Measurements from ENCODE around the gene SVIL.

DNA sequence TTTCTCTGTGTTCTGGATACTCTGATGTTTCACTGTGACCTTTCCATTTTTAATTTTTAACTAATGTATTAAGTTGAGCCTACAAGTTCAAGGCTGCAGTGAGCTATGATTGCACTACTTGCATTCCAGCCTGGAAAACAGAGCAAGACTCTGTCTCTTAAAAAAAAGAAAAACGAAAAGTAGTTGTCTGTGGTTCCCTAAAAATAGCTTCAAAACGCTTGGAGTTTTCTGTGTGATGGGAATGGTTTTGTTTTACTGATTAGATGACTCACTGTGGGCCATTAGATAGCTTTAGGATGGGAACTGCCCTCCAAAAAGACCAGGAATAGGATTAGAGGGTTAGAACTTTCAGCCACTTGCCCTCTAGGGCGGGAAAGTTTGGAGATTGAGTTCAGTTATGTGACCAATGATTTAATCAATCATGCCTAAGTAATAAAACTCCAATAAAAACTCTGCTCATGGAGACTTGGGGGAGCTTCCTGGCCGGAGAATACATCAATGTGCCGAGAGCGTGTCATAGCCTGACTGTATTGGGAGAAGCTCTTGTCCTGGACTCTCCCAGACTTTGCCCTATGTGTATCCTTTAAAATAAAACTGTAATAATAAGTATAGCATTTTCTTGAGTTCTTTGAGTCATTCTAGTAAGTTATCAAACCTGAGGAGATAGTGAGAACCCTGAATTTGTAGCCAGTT, 198.8 kb downstream of the SVIL start:
- TF ChIP-seq, protein P1, sequence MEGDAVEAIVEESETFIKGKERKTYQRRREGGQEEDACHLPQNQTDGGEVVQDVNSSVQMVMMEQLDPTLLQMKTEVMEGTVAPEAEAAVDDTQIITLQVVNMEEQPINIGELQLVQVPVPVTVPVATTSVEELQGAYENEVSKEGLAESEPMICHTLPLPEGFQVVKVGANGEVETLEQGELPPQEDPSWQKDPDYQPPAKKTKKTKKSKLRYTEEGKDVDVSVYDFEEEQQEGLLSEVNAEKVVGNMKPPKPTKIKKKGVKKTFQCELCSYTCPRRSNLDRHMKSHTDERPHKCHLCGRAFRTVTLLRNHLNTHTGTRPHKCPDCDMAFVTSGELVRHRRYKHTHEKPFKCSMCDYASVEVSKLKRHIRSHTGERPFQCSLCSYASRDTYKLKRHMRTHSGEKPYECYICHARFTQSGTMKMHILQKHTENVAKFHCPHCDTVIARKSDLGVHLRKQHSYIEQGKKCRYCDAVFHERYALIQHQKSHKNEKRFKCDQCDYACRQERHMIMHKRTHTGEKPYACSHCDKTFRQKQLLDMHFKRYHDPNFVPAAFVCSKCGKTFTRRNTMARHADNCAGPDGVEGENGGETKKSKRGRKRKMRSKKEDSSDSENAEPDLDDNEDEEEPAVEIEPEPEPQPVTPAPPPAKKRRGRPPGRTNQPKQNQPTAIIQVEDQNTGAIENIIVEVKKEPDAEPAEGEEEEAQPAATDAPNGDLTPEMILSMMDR (CRISPR knock-in tag; IDR thresholded peaks at IDR 0.05) = no peak
- TF ChIP-seq JUN (CRISPR knock-in tag; IDR thresholded peaks at IDR 0.05) (no peak), NR2C2 (CRISPR knock-in tag; IDR thresholded peaks at IDR 0.05; ENCODE audit: borderline replicate concordance) (no peak), SUZ12 (IDR thresholded peaks at IDR 0.05; ENCODE audit: low read depth, low read length) (no peak), SALL2 (CRISPR knock-in tag; IDR thresholded peaks at IDR 0.05) (no peak), JUND (CRISPR knock-in tag; IDR thresholded peaks at IDR 0.05) (no peak), EHMT2 (IDR thresholded peaks at IDR 0.05; ENCODE audit: borderline replicate concordance, low read depth, low read length) (no peak)
- TF ChIP-seq, protein P2, sequence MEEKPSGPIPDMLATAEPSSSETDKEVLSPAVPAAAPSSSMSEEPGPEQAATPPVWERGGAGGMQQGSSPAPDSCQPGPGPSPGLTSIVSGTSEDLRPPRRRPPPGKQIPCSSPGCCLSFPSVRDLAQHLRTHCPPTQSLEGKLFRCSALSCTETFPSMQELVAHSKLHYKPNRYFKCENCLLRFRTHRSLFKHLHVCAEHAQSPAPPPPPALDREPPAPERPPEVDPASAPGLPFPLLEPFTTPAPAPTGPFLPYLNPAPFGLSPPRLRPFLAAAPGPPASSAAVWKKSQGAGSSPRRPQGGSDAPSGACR (CRISPR knock-in tag; IDR thresholded peaks at IDR 0.05) = no peak
- TF ChIP-seq, protein P3, sequence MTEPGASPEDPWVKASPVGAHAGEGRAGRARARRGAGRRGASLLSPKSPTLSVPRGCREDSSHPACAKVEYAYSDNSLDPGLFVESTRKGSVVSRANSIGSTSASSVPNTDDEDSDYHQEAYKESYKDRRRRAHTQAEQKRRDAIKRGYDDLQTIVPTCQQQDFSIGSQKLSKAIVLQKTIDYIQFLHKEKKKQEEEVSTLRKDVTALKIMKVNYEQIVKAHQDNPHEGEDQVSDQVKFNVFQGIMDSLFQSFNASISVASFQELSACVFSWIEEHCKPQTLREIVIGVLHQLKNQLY (CRISPR knock-in tag; IDR thresholded peaks at IDR 0.05) = no peak
- TF ChIP-seq, protein P4, sequence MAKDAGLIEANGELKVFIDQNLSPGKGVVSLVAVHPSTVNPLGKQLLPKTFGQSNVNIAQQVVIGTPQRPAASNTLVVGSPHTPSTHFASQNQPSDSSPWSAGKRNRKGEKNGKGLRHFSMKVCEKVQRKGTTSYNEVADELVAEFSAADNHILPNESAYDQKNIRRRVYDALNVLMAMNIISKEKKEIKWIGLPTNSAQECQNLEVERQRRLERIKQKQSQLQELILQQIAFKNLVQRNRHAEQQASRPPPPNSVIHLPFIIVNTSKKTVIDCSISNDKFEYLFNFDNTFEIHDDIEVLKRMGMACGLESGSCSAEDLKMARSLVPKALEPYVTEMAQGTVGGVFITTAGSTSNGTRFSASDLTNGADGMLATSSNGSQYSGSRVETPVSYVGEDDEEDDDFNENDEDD (CRISPR knock-in tag; IDR thresholded peaks at IDR 0.05; ENCODE audit: borderline replicate concordance) = no peak
- TF ChIP-seq, protein P5, sequence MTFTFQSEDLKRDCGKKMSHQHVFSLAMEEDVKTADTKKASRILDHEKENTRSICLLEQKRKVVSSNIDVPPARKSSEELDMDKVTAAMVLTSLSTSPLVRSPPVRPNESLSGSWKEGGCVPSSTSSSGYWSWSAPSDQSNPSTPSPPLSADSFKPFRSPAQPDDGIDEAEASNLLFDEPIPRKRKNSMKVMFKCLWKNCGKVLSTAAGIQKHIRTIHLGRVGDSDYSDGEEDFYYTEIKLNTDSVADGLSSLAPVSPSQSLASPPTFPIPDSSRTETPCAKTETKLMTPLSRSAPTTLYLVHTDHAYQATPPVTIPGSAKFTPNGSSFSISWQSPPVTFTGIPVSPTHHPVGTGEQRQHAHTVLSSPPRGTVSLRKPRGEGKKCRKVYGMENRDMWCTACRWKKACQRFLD (CRISPR knock-in tag; IDR thresholded peaks at IDR 0.05; ENCODE audit: borderline replicate concordance) = no peak
- TF ChIP-seq, protein P6, sequence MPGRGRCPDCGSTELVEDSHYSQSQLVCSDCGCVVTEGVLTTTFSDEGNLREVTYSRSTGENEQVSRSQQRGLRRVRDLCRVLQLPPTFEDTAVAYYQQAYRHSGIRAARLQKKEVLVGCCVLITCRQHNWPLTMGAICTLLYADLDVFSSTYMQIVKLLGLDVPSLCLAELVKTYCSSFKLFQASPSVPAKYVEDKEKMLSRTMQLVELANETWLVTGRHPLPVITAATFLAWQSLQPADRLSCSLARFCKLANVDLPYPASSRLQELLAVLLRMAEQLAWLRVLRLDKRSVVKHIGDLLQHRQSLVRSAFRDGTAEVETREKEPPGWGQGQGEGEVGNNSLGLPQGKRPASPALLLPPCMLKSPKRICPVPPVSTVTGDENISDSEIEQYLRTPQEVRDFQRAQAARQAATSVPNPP (CRISPR knock-in tag; IDR thresholded peaks at IDR 0.05) = no peak
- TF ChIP-seq, protein P7, sequence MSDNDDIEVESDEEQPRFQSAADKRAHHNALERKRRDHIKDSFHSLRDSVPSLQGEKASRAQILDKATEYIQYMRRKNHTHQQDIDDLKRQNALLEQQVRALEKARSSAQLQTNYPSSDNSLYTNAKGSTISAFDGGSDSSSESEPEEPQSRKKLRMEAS (IDR thresholded peaks at IDR 0.05) = no peak
